ENCODE data around the gene ASB18.

The ASB18 gene

GRCh38 chr2:236173729-236174607 is 90.2 kb downstream of the ASB18 start:
- DNase-seq, result no peak

GRCh38 chr2:236173036-236173728 is 91.0 kb downstream of the ASB18 start:
- no peak for DNase-seq

GRCh38 chr2:236172255-236173035 is 91.8 kb downstream of the ASB18 start:
- DNase-seq, result no peak

- DNase-seq, result no peak
Observed at GRCh38 chr2:236171680-236172254, 92.4 kb downstream of the ASB18 start.

- no peak for DNase-seq
Observed at GRCh38 chr2:236171181-236171679, 93.0 kb downstream of the ASB18 start.

GRCh38 chr2:236170590-236171165 is 93.5 kb downstream of the ASB18 start:
- no peak for DNase-seq

GRCh38 chr2:236169741-236170589 is 94.2 kb downstream of the ASB18 start:
- DNase-seq, result no peak

GRCh38 chr2:236169151-236169721 is 95.0 kb downstream of the ASB18 start:
- DNase-seq, result no peak

GRCh38 chr2:236168110-236169080 is 95.8 kb downstream of the ASB18 start, which contains the start of gene GBX2:
GBX2 (minus strand) TSS chr2:236168386; CDS start chr2:236167971, 415 bp downstream.
- DNase-seq, result no peak

- no peak for DNase-seq
Observed at GRCh38 chr2:236167297-236168109, 96.7 kb downstream of the ASB18 start.

GRCh38 chr2:236166796-236167296 is 97.4 kb downstream of the ASB18 start:
- DNase-seq, result no peak

- no peak for DNase-seq
Observed at GRCh38 chr2:236165842-236166795, 98.1 kb downstream of the ASB18 start.

GRCh38 chr2:236164925-236165841 is 99.0 kb downstream of the ASB18 start:
- DNase-seq, result no peak

GRCh38 chr2:236164201-236164924 is 99.8 kb downstream of the ASB18 start:
- no peak for DNase-seq

GRCh38 chr2:236163471-236164200 is 100.6 kb downstream of the ASB18 start:
- no peak for DNase-seq

Measured in OCI-M1 (cell line).